Measurements from ENCODE around the gene CDHR5. TPM values are rescaled to one million over a fixed set of nuclear protein-coding genes. Genes with fewer than 3 reads are reported as not detected.

Gene CDHR5
- total RNA-seq, 1 donor from 2014 or later: 0.24 TPM

DNA sequence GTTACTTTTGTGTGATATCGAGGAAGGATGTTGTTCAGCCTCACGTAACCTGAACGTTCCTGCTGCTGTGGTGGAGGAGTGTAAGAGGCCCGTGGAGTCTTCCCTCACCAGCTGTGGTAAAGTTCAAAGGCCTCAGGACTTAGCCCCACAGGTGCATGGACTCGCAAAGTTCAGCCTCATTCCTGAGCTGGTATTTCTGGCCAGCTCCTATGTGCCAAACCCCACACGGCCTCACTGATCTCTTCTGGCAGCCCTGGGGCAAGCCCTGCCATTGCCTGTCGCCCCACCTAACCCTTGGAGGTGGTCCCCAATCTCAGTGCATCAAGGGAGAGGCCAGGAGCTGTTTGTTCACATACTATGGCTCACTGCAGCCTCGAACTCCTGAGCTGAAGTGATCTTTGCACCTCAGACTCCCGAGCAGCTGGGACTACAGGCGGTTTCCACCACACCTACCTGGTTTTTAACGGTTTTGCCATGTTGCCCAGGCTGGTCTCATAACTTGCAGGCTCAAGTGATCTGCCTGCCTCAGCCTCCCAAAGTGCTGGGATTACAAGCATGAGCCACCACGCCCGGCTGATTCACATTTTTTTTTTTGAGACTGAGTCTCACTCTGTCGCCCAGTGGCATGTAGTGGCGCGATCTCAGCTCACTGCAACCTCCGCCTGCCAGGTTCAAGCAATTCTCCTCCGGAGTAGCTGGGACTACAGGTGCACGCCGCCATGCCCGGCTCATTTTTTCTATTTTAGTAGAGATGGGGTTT, 46.3 kb downstream of the CDHR5 start:
- H3K4me3 Mint-ChIP-seq (ENCODE audit: low read depth): peak overlapping the region; percentile 86
- H3K27me3 Mint-ChIP-seq: peaks cover 16% of the 10 kb centered on the region
- peak overlapping the region; percentile 49 for H3K27ac Mint-ChIP-seq
- TF ChIP-seq, protein P1, sequence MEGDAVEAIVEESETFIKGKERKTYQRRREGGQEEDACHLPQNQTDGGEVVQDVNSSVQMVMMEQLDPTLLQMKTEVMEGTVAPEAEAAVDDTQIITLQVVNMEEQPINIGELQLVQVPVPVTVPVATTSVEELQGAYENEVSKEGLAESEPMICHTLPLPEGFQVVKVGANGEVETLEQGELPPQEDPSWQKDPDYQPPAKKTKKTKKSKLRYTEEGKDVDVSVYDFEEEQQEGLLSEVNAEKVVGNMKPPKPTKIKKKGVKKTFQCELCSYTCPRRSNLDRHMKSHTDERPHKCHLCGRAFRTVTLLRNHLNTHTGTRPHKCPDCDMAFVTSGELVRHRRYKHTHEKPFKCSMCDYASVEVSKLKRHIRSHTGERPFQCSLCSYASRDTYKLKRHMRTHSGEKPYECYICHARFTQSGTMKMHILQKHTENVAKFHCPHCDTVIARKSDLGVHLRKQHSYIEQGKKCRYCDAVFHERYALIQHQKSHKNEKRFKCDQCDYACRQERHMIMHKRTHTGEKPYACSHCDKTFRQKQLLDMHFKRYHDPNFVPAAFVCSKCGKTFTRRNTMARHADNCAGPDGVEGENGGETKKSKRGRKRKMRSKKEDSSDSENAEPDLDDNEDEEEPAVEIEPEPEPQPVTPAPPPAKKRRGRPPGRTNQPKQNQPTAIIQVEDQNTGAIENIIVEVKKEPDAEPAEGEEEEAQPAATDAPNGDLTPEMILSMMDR (IDR thresholded peaks at IDR 0.05; ENCODE audit: unreplicated experiment): no peak
- no peak for DNase-seq (ENCODE audit: low spot score, unreplicated experiment)
- H3K9me3 Mint-ChIP-seq (ENCODE audit: low read depth): no peaks in the 10 kb centered on the region
- H3K4me1 Mint-ChIP-seq (ENCODE audit: low read depth): peaks cover 42% of the 10 kb centered on the region
- peaks cover 1% of the 10 kb centered on the region for H3K36me3 Mint-ChIP-seq (ENCODE audit: insufficient read depth)

DNA sequence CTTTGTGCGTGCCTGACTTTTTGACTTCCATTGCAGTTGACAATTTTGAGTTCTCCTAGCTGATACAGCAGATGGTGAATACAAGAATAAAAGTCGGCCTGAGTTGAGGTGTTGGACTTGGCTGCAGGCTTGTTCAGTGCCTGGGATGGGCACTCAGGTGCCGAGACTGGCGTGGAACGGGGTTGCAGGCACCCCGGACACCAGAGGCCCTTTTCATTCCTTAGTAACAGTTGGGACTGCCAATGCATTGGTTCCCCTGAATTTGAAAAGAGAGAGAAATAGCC, 47.2 kb downstream of the CDHR5 start:
- peaks cover 17% of the 10 kb centered on the region for H3K27me3 Mint-ChIP-seq
- peaks cover 1% of the 10 kb centered on the region for H3K36me3 Mint-ChIP-seq (ENCODE audit: insufficient read depth)
- peak overlapping the region; percentile 86 for H3K4me3 Mint-ChIP-seq (ENCODE audit: low read depth)
- H3K27ac Mint-ChIP-seq: peak overlapping the region; percentile 94
- TF ChIP-seq, protein P1 (IDR thresholded peaks at IDR 0.05; ENCODE audit: unreplicated experiment): no peak
- H3K9me3 Mint-ChIP-seq (ENCODE audit: low read depth): no peaks in the 10 kb centered on the region
- no peak for DNase-seq (ENCODE audit: low spot score, unreplicated experiment)
- peaks cover 42% of the 10 kb centered on the region for H3K4me1 Mint-ChIP-seq (ENCODE audit: low read depth)

DNA sequence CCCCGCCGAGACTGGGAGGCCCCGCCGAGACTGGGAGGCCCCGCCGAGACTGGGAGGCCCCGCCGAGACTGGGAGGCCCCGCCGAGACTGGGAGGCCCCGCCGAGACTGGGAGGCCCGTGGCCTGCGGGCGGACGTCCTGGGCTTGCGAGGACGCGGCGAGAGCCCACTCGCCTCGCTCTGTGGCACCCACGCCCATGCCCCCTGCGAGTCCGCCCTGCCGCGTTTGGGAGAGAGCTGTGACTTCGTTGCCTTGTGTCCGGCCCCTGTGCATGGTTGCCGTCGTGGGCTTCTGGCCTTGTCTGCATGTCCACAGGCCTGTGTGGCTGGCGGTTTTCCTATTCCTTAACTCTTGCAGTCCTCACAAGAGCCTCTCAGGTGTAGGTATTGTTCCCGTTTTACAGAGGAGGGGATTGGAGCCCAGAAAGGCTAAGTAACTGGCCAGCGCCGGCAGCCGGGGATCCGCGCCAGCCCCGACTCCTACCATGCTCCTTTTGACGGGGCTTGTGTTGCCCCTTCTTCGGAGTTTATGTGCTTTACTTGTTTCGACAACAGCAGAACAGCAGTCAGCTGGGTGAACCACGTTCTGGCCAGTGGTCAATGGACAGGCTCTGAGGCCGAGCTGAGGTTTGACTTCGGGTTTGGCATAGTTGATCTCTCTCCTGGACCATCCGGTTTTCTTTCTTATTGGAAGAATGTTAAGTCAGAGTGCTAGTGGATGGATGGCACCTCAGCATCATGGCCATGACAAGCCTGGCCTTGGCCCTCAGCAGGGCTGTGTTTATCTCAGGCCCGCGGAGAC, 47.7 kb downstream of the CDHR5 start:
- Mint-ChIP-seq H3K36me3 (ENCODE audit: insufficient read depth) (peaks cover 1% of the 10 kb centered on the region), H3K27me3 (peaks cover 17% of the 10 kb centered on the region), H3K9me3 (ENCODE audit: low read depth) (no peaks in the 10 kb centered on the region), H3K4me1 (ENCODE audit: low read depth) (peaks cover 42% of the 10 kb centered on the region), H3K4me3 (ENCODE audit: low read depth) (peak overlapping the region; percentile 86), H3K27ac (peak overlapping the region; percentile 94)
- no peak for DNase-seq (ENCODE audit: low spot score, unreplicated experiment)
- TF ChIP-seq, protein P1 (IDR thresholded peaks at IDR 0.05; ENCODE audit: unreplicated experiment): no peak

DNA sequence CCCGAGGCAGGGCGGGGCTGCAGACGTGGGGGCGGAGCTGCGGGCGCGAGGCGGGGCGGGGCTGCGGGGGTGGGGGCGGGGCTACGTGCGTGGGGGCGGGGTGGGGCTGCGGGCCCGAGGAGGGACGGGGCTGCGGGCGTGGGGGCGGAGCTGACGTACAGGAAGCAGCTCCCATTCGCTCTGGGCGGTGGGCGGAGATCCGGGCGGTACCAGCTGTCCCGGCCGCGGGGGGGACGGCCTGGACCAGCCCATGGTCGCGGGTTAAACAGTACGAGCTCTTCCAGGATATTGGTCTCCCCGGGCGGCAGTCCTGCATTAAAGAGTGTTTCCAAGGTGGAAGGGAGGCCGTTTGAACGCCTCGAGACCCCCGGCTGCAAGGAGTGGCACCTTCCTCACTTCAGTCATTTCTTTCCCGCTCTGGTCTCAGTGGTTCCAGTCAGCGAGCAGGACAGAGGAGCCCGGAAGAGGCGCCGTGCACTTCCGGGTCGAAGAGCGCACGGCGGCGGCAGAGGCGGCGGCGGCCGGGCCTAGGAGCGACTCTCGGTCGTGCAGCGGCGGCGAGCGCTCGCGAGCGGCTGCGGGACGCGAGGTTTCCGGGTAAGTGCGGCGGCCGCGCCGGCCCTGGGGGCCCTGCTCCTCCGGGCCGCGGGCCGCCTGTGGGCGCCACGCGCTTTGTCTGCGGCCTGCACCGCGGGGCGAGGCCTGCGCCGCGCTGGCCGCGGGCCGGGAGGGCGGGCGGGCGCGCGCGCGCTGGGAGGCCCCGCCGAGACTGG, 48.6 kb downstream of the CDHR5 start, which contains the start of gene PHRF1:
TSS of gene PHRF1 (plus strand) at position 475 of the 773 bp plus-strand sequence. CDS start 5,043 bp downstream, outside the sequence.
- H3K27me3 Mint-ChIP-seq: peaks cover 17% of the 10 kb centered on the region
- no peaks in the 10 kb centered on the region for H3K9me3 Mint-ChIP-seq (ENCODE audit: low read depth)
- TF ChIP-seq, protein P1 (IDR thresholded peaks at IDR 0.05; ENCODE audit: unreplicated experiment): no peak
- DNase-seq (ENCODE audit: low spot score, unreplicated experiment): peak; percentile 87
- peak within 1 kb of the TSS; percentile 96 for H3K4me3 Mint-ChIP-seq (ENCODE audit: low read depth)
- H3K27ac Mint-ChIP-seq: peak within 1 kb of the TSS; percentile 100
- H3K4me1 Mint-ChIP-seq (ENCODE audit: low read depth): peaks cover 42% of the 10 kb centered on the region
- no peaks in the 10 kb centered on the region for H3K36me3 Mint-ChIP-seq (ENCODE audit: insufficient read depth)

All from progenitor cell of endocrine pancreas (in vitro differentiated cells).